ENCODE data around the gene DOCK10. TPM values are rescaled to one million over a fixed set of nuclear protein-coding genes. Genes with fewer than 3 reads are reported as not detected.
A peak's percentile ranks its signal among the peaks of the same experiment; 100 is the strongest.

DOCK10 gene
- total RNA-seq, 5 donors from 2014 or later (not counting 1 experiment from before 2014, with no cell fraction given), result 206 to 266 (median 235) TPM

GRCh38 chr2:224999321-224999720 is 42.9 kb downstream of the DOCK10 start:
- H3K9me3 ChIP-seq, result no peaks in the 10 kb centered on the region
- no CpG with 5 or more reads among the region's 1 CpG for WGBS (ENCODE audit: insufficient coverage)
- H3K27ac ChIP-seq (ENCODE audit: low read length), result no peak overlapping the region
- Mint-ChIP-seq H3K27me3 (no peaks in the 10 kb centered on the region), H3K4me1 (peaks cover 89 to 90% (median 90%) of the 10 kb centered on the region in 3 donors), H3K4me3 (no peak overlapping the region), H3K36me3 (peaks cover 26% of the 10 kb centered on the region), H3K9me3 (no peaks in the 10 kb centered on the region), H3K27ac (no peak overlapping the region)
- H3K4me3 ChIP-seq (ENCODE audit: control insufficient read depth in 1 of 2, extremely low read depth in 1 of 2, low read length in 1 of 2), result no peak overlapping the region
- POLR2A ChIA-PET, result interaction anchor here in 1 of 2 donors (0.6 to 0.7 kb wide), 3 partner anchors 12 to 179 kb away, joined by 4 to 5 read pairs (median 4); no protein-coding TSS in a partner anchor
- no peak for DNase-seq
- no peak for ATAC-seq (replicated peaks in 1 of 4)
- peaks cover 0 to 14% of the 10 kb centered on the region in 2 donors for H3K36me3 ChIP-seq (ENCODE audit: control insufficient read depth in 2 of 2, extremely low read depth in 1 of 2, insufficient read depth in 1 of 2, low read length in 1 of 2)
- no peaks in the 10 kb centered on the region for H3K27me3 ChIP-seq (replicated peaks in 1 of 2; ENCODE audit: control insufficient read depth in 2 of 2, extremely low read depth in 1 of 2, insufficient read depth in 2 of 2, low read length in 1 of 2)
- CTCF ChIA-PET, result interaction anchor here (0.6 to 1.8 kb wide), 7 partner anchors 10 to 107 kb away, joined by 3 to 5 read pairs (median 3); no protein-coding TSS in a partner anchor
- peaks cover 14 to 43% of the 10 kb centered on the region in 2 experiments for H3K4me1 ChIP-seq (ENCODE audit: control insufficient read depth in 1 of 2, extremely low read depth in 1 of 2, insufficient read depth in 2 of 2, low read length in 2 of 2)

GRCh38 chr2:224997802-224998201 is 44.5 kb downstream of the DOCK10 start:
- Mint-ChIP-seq H3K36me3 (peaks cover 33% of the 10 kb centered on the region), H3K4me3 (no peak overlapping the region), H3K9me3 (no peaks in the 10 kb centered on the region), H3K27ac (peak overlapping the region; percentile 52 to 60), H3K4me1 (peaks cover 88 to 90% (median 88%) of the 10 kb centered on the region in 3 donors), H3K27me3 (no peaks in the 10 kb centered on the region)
- H3K36me3 ChIP-seq (ENCODE audit: control insufficient read depth in 2 of 2, extremely low read depth in 1 of 2, insufficient read depth in 1 of 2, low read length in 1 of 2), result peaks cover 0 to 14% of the 10 kb centered on the region in 2 donors
- WGBS (ENCODE audit: insufficient coverage), result 93% methylated on average over 6 of the region's 8 CpGs
- ATAC-seq (replicated peaks in 1 of 4) (no peak), DNase-seq (no peak)
- H3K4me1 ChIP-seq (ENCODE audit: control insufficient read depth in 1 of 2, extremely low read depth in 1 of 2, insufficient read depth in 2 of 2, low read length in 2 of 2), result peaks cover 17 to 43% of the 10 kb centered on the region in 2 experiments
- ChIA-PET POLR2A (no interaction called here), CTCF (interaction anchor here in 1 of 2 donors (0.5 to 1.0 kb wide), 2 partner anchors 65 to 102 kb away, joined by 3 read pairs; no protein-coding TSS in a partner anchor)
- no peaks in the 10 kb centered on the region for H3K9me3 ChIP-seq
- H3K27ac ChIP-seq (ENCODE audit: low read length), result no peak overlapping the region
- no peak overlapping the region for H3K4me3 ChIP-seq (ENCODE audit: control insufficient read depth in 1 of 2, extremely low read depth in 1 of 2, low read length in 1 of 2)
- H3K27me3 ChIP-seq (replicated peaks in 1 of 2; ENCODE audit: control insufficient read depth in 2 of 2, extremely low read depth in 1 of 2, insufficient read depth in 2 of 2, low read length in 1 of 2), result no peaks in the 10 kb centered on the region

GRCh38 chr2:224995419-224995818 is 46.8 kb downstream of the DOCK10 start:
- Mint-ChIP-seq H3K9me3 (no peaks in the 10 kb centered on the region), H3K36me3 (peaks cover 50% of the 10 kb centered on the region), H3K27ac (no peak overlapping the region), H3K4me1 (peaks cover 86 to 92% (median 91%) of the 10 kb centered on the region in 3 donors), H3K4me3 (no peak overlapping the region), H3K27me3 (no peaks in the 10 kb centered on the region)
- Histone ChIP-seq H3K4me3 (ENCODE audit: control insufficient read depth in 1 of 2, extremely low read depth in 1 of 2, low read length in 1 of 2) (no peak overlapping the region), H3K27me3 (replicated peaks in 1 of 2; ENCODE audit: control insufficient read depth in 2 of 2, extremely low read depth in 1 of 2, insufficient read depth in 2 of 2, low read length in 1 of 2) (no peaks in the 10 kb centered on the region), H3K36me3 (ENCODE audit: control insufficient read depth in 2 of 2, extremely low read depth in 1 of 2, insufficient read depth in 1 of 2, low read length in 1 of 2) (peaks cover 4 to 18% of the 10 kb centered on the region in 2 donors), H3K9me3 (no peaks in the 10 kb centered on the region), H3K27ac (ENCODE audit: low read length) (no peak overlapping the region), H3K4me1 (ENCODE audit: control insufficient read depth in 1 of 2, extremely low read depth in 1 of 2, insufficient read depth in 2 of 2, low read length in 2 of 2) (peaks cover 8 to 25% of the 10 kb centered on the region in 2 experiments)
- ChIA-PET POLR2A (no interaction called here), CTCF (no interaction called here)
- no peak for ATAC-seq (replicated peaks in 1 of 4)
- no peak for DNase-seq
- no CpG with 5 or more reads among the region's 3 CpGs for WGBS (ENCODE audit: insufficient coverage)

- Histone ChIP-seq H3K9me3 (no peaks in the 10 kb centered on the region), H3K4me1 (ENCODE audit: control insufficient read depth in 1 of 2, extremely low read depth in 1 of 2, insufficient read depth in 2 of 2, low read length in 2 of 2) (peaks cover 5 to 19% of the 10 kb centered on the region in 2 experiments), H3K27me3 (replicated peaks in 1 of 2; ENCODE audit: control insufficient read depth in 2 of 2, extremely low read depth in 1 of 2, insufficient read depth in 2 of 2, low read length in 1 of 2) (no peaks in the 10 kb centered on the region), H3K36me3 (ENCODE audit: control insufficient read depth in 2 of 2, extremely low read depth in 1 of 2, insufficient read depth in 1 of 2, low read length in 1 of 2) (peaks cover 5 to 21% of the 10 kb centered on the region in 2 donors), H3K27ac (ENCODE audit: low read length) (no peak overlapping the region), H3K4me3 (ENCODE audit: control insufficient read depth in 1 of 2, extremely low read depth in 1 of 2, low read length in 1 of 2) (no peak overlapping the region)
- ATAC-seq (replicated peaks in 1 of 4) (no peak), DNase-seq (no peak)
- CTCF ChIA-PET, result interaction anchor here (0.6 to 1.6 kb wide), 2 partner anchors 50 to 67 kb away, joined by 3 to 5 read pairs; no protein-coding TSS in a partner anchor
- POLR2A ChIA-PET, result interaction anchor here in 1 of 2 donors (0.6 kb wide), 1 partner anchor 45 kb away, joined by 3 read pairs; no protein-coding TSS in a partner anchor
- no CpG with 5 or more reads among the region's 1 CpG for WGBS (ENCODE audit: insufficient coverage)
- Mint-ChIP-seq H3K4me3 (no peak overlapping the region), H3K36me3 (peaks cover 57% of the 10 kb centered on the region), H3K9me3 (no peaks in the 10 kb centered on the region), H3K4me1 (peaks cover 82 to 92% (median 89%) of the 10 kb centered on the region in 3 donors), H3K27me3 (no peaks in the 10 kb centered on the region), H3K27ac (no peak overlapping the region)
Measured at GRCh38 chr2:224994242-224994823, 47.9 kb downstream of the DOCK10 start.

- POLR2A ChIA-PET, result interaction anchor here (0.5 to 0.6 kb wide), 2 partner anchors 23 to 62 kb away, joined by 3 read pairs; no protein-coding TSS in a partner anchor
- peak overlapping the region; percentile 34 to 64 for H3K27ac Mint-ChIP-seq
Measured at GRCh38 chr2:224990710-224991109, 51.6 kb downstream of the DOCK10 start.

GRCh38 chr2:224987733-224988132 is 54.5 kb downstream of the DOCK10 start:
- H3K27ac ChIP-seq (ENCODE audit: low read length), result peak overlapping the region; percentile 55
- H3K4me3 ChIP-seq (ENCODE audit: control insufficient read depth in 1 of 2, extremely low read depth in 1 of 2, low read length in 1 of 2), result no peak overlapping the region
- Mint-ChIP-seq H3K36me3 (peaks cover 38% of the 10 kb centered on the region), H3K27me3 (no peaks in the 10 kb centered on the region), H3K4me1 (peaks cover 89 to 98% (median 98%) of the 10 kb centered on the region in 3 donors), H3K27ac (peak overlapping the region; percentile 89 to 90), H3K4me3 (no peak overlapping the region), H3K9me3 (no peaks in the 10 kb centered on the region)
- ATAC-seq (replicated peaks in 1 of 4) (no peak), DNase-seq (no peak)
- no peaks in the 10 kb centered on the region for H3K27me3 ChIP-seq (replicated peaks in 1 of 2; ENCODE audit: control insufficient read depth in 2 of 2, extremely low read depth in 1 of 2, insufficient read depth in 2 of 2, low read length in 1 of 2)
- ChIA-PET POLR2A (interaction anchor here in 1 of 2 donors (0.6 kb wide), 2 partner anchors 12 to 61 kb away, joined by 3 to 5 read pairs; no protein-coding TSS in a partner anchor), CTCF (interaction anchor here in 1 of 2 donors (1.2 kb wide), 1 partner anchor 14 kb away, joined by 4 read pairs; no protein-coding TSS in a partner anchor)
- WGBS (ENCODE audit: insufficient coverage), result no CpG with 5 or more reads among the region's 4 CpGs
- H3K9me3 ChIP-seq, result no peaks in the 10 kb centered on the region
- H3K4me1 ChIP-seq (ENCODE audit: control insufficient read depth in 1 of 2, extremely low read depth in 1 of 2, insufficient read depth in 2 of 2, low read length in 2 of 2), result peaks cover 50 to 53% of the 10 kb centered on the region in 2 experiments
- H3K36me3 ChIP-seq (ENCODE audit: control insufficient read depth in 2 of 2, extremely low read depth in 1 of 2, insufficient read depth in 1 of 2, low read length in 1 of 2), result peaks cover 8 to 14% of the 10 kb centered on the region in 2 donors

More at GRCh38 chr2:224990710-224991109, 51.6 kb downstream of the DOCK10 start:
- no peak overlapping the region for H3K4me3 ChIP-seq (ENCODE audit: control insufficient read depth in 1 of 2, extremely low read depth in 1 of 2, low read length in 1 of 2)
- DNase-seq (no peak), ATAC-seq (replicated peaks in 1 of 4) (no peak)
- peaks cover 88 to 95% (median 91%) of the 10 kb centered on the region in 3 donors for H3K4me1 Mint-ChIP-seq
- CTCF ChIA-PET, result interaction anchor here in 1 of 2 donors (1.0 kb wide), 1 partner anchor 11 kb away, joined by 4 read pairs; no protein-coding TSS in a partner anchor
- peaks cover 8 to 23% of the 10 kb centered on the region in 2 donors for H3K36me3 ChIP-seq (ENCODE audit: control insufficient read depth in 2 of 2, extremely low read depth in 1 of 2, insufficient read depth in 1 of 2, low read length in 1 of 2)
- H3K27ac ChIP-seq (ENCODE audit: low read length), result no peak overlapping the region
- H3K9me3 ChIP-seq, result no peaks in the 10 kb centered on the region
- peaks cover 59% of the 10 kb centered on the region for H3K36me3 Mint-ChIP-seq
- H3K27me3 Mint-ChIP-seq, result no peaks in the 10 kb centered on the region
- WGBS (ENCODE audit: insufficient coverage), result 100% methylated on average over 1 of the region's 3 CpGs
- no peaks in the 10 kb centered on the region for H3K27me3 ChIP-seq (replicated peaks in 1 of 2; ENCODE audit: control insufficient read depth in 2 of 2, extremely low read depth in 1 of 2, insufficient read depth in 2 of 2, low read length in 1 of 2)
- H3K4me3 Mint-ChIP-seq, result no peak overlapping the region
- H3K4me1 ChIP-seq (ENCODE audit: control insufficient read depth in 1 of 2, extremely low read depth in 1 of 2, insufficient read depth in 2 of 2, low read length in 2 of 2), result peaks cover 30 to 35% of the 10 kb centered on the region in 2 experiments
- H3K9me3 Mint-ChIP-seq, result no peaks in the 10 kb centered on the region
